Endothelial cell of umbilical vein (primary cell): ENCODE measurements around the gene PTCH1. TPM values are rescaled to one million over a fixed set of nuclear protein-coding genes. Genes with fewer than 3 reads are reported as not detected.

Source experiments
- BruUV-seq: library from RNA; stranded (reverse); fragments of 400-500 nt; replicated peaks from 2 replicates; lab custom pipeline; 2021; lab: Mats Ljungman, UMichigan
- CTCF ChIA-PET: fragments of 300-600, 350-600 bp; sonication (Branson Sonifier 250); formaldehyde crosslinking; loops from one replicate; lab custom pipeline; 2021; ENCODE audit warnings: antibody characterized with exemption, inconsistent platforms; lab: Charles Lee
- POLR2A ChIA-PET: fragments of 300-600, 350-600 bp; sonication (Branson Sonifier 250); formaldehyde crosslinking; loops from one replicate; lab custom pipeline; 2021; ENCODE audit warnings: antibody characterized with exemption, inconsistent platforms; lab: Charles Lee
- DNase-seq: peaks from one replicate; pipeline ENCODE4 v3.0.0-alpha.2; 2011; ENCODE audit warnings: low read depth, low spot score
- FAIRE-seq: peaks from 2 replicates; lab custom pipeline; 2011; peaks lifted over from hg19 to GRCh38; lab: Jason Lieb, UNC
- H2AFZ ChIP-seq: 2 replicates; pipeline ENCODE4 v1.6.0; 2012; ENCODE audit warnings: low read depth, low read length, control low read depth, inconsistent platforms
- H3K27ac ChIP-seq: 2 replicates; pipeline ENCODE4 v1.5.1; 2011; ENCODE audit warnings: low read depth, mild to moderate bottlenecking, control low read depth, low read length, moderate library complexity; ENCODE audit not compliant: insufficient read depth
- H3K27me3 ChIP-seq, 2 experiments: 2 replicates each; pipeline versions ENCODE4 v1.6.0 to v1.6.1; 2011; ENCODE audit warnings: low read length in 2 of 2, mixed read lengths in 1 of 2; ENCODE audit not compliant: control insufficient read depth in 2 of 2, insufficient read depth in 2 of 2
- H3K36me3 ChIP-seq, 2 experiments: 2 replicates in 1 of 2; 3 replicates in 1 of 2; pipeline ENCODE4 v1.5.1; 2011; ENCODE audit warnings: low read length in 2 of 2, mild to moderate bottlenecking in 1 of 2, moderate library complexity in 1 of 2; ENCODE audit not compliant: control insufficient read depth in 2 of 2, insufficient read depth in 2 of 2; ENCODE audit errors: extremely low read depth in 1 of 2
- H3K4me1 ChIP-seq: 3 replicates; pipeline ENCODE4 v1.5.1; 2011; ENCODE audit warnings: mild to moderate bottlenecking, low read length; ENCODE audit not compliant: control insufficient read depth, insufficient read depth; ENCODE audit errors: extremely low read depth
- H3K4me2 ChIP-seq: 2 replicates; pipeline ENCODE4 v1.6.1; 2011; ENCODE audit warnings: low read length, control low read depth, mixed read lengths; ENCODE audit not compliant: insufficient read depth
- H3K4me3 ChIP-seq, 3 experiments: fragments of 200-600 bp in 1 of 3; sonication (generic), shearing (Covaris generic) in 1 of 3; replicated peaks in 1 of 3; 2 replicates each; pipeline ENCODE4 v1.5.1; 2011 to 2016; ENCODE audit warnings: control low read depth in 3 of 3, low read length in 3 of 3, mild to moderate bottlenecking in 2 of 3, inconsistent platforms in 1 of 3, low read depth in 1 of 3, moderate library complexity in 1 of 3; ENCODE audit not compliant: insufficient read depth in 1 of 3
- H3K79me2 ChIP-seq: 2 replicates; pipeline ENCODE4 v1.6.0; 2012; ENCODE audit warnings: low read length, inconsistent platforms; ENCODE audit not compliant: control insufficient read depth, insufficient read depth
- H3K9ac ChIP-seq: replicated peaks from 2 replicates; pipeline ENCODE3; 2011; ENCODE audit warnings: low read length, control low read depth; ENCODE audit not compliant: insufficient read depth; ENCODE audit errors: extremely low read depth
- H3K9me1 ChIP-seq: replicated peaks from 3 replicates; pipeline ENCODE4 v1.6.0; 2011; ENCODE audit warnings: mild to moderate bottlenecking, low read length; ENCODE audit not compliant: control insufficient read depth, insufficient read depth; ENCODE audit errors: extremely low read depth
- H3K9me3 ChIP-seq: replicated peaks from 2 replicates; pipeline ENCODE4 v1.5.1; 2012; ENCODE audit warnings: low read length, inconsistent platforms; ENCODE audit not compliant: control insufficient read depth, insufficient read depth
- H4K20me1 ChIP-seq: replicated peaks from 2 replicates; pipeline ENCODE3; 2011; ENCODE audit warnings: mild to moderate bottlenecking, low read length; ENCODE audit not compliant: control insufficient read depth, insufficient read depth; ENCODE audit errors: extremely low read depth
- EZH2 ChIP-seq: IDR thresholded peaks from 2 replicates; pipeline ENCODE4 v1.6.1; 2012; ENCODE audit warnings: borderline replicate concordance, low read depth, mild to moderate bottlenecking, moderate library complexity, low read length, inconsistent platforms; ENCODE audit not compliant: severe bottlenecking
- FOS ChIP-seq: IDR thresholded peaks from 2 replicates; pipeline ENCODE4 v1.6.1; 2011; ENCODE audit warnings: mild to moderate bottlenecking, low read length, moderate library complexity, borderline replicate concordance; ENCODE audit not compliant: insufficient read depth
- GATA2 ChIP-seq: IDR thresholded peaks from 2 replicates; pipeline ENCODE4 v1.7.0; 2011; ENCODE audit warnings: low read depth, mild to moderate bottlenecking, moderate library complexity, mixed read lengths, low read length; ENCODE audit not compliant: insufficient read length, insufficient read depth
- JUN ChIP-seq: IDR thresholded peaks from 2 replicates; pipeline ENCODE4 v1.6.1; 2011; ENCODE audit warnings: borderline replicate concordance, low read depth; ENCODE audit not compliant: insufficient read length, insufficient read depth
- MYC ChIP-seq: IDR thresholded peaks from one replicate; pipeline ENCODE4 v1.6.1; 2011; ENCODE audit warnings: mild to moderate bottlenecking, low read depth, low read length
- POLR2A ChIP-seq: IDR thresholded peaks from 2 replicates; pipeline ENCODE4 v1.6.1; 2012; ENCODE audit warnings: low read depth, mild to moderate bottlenecking, control low read depth, low read length
- POLR2AphosphoS5 ChIP-seq: IDR thresholded peaks from 2 replicates; pipeline ENCODE4 v1.6.1; 2012; ENCODE audit warnings: low read depth, mild to moderate bottlenecking, control low read depth, low read length, moderate library complexity; ENCODE audit not compliant: insufficient read depth
- dilution Hi-C: fragments of 300-500 bp; cut with MboI; formaldehyde crosslinking; loops from one replicate; pipeline ENCODE4 v1.15.0; 2019; ENCODE audit warnings: low sequenced_read_pairs; ENCODE audit not compliant: extremely low pct_ligation_motif_present
- intact Hi-C: fragments of 100-400 bp; cut with micrococcal nuclease; formaldehyde crosslinking; loops from one replicate; pipeline ENCODE4 v1.10.0; 2022
- polyA plus RNA-seq, 4 experiments: library from polyadenylated mRNA; depleted of rRNA in 3 of 4; stranded (reverse) in 3 of 4; unstranded in 1 of 4; fragments of >200 nt; gene quantifications; 2 replicates each; pipeline versions ENCODE4 v1.2.1 to v1.2.3, GENCODE V29; 2011 to 2012; ENCODE audit warnings: missing spikeins in 1 of 4
- total RNA-seq: library from RNA; stranded (reverse); gene quantifications from 2 replicates; pipeline ENCODE4 v1.2.3, GENCODE V29; 2021
- TF ChIP-seq, protein P1 (sequence below): IDR thresholded peaks from 2 replicates; pipeline ENCODE4 v1.6.1; 2011; ENCODE audit not compliant: insufficient read depth, insufficient read length
- TF ChIP-seq, protein P2 (sequence below), 2 donors: IDR thresholded peaks; 1 replicate in 1 of 2; 2 replicates in 1 of 2; pipeline ENCODE4 v1.5.1; 2011; ENCODE audit warnings: low read length in 2 of 2, mild to moderate bottlenecking in 2 of 2, moderate library complexity in 2 of 2, control low read depth in 1 of 2, inconsistent platforms in 1 of 2, low read depth in 1 of 2; ENCODE audit not compliant: insufficient read depth in 1 of 2; ENCODE audit errors: extremely low read depth in 1 of 2

PTCH1 gene
- total and polyA plus RNA-seq, 2 donors (not counting 3 experiments of a cell fraction or from before 2014, with no cell fraction given) = 3.9 to 12.1 TPM

DNA sequence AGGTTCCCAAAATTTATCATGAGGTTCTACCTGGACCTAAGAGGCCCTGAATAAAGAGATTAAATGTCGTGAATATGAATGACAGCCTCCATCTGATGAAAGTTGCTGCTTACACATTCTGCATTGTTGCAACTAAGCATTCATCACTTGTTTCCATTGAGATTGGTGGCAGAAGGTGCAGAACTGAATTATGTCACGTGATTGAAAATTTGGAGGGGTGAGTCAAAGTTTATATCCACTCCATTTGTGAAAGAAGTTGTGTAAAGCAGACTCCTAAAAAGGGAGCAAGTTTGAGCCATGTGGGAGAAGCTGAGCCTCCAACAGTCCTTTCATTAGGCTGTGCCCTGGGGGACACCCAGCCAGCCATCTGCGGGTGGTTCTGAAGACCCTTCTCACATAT lies 4.9 kb upstream of the PTCH1 start:
- ChIA-PET CTCF (no interaction called here), POLR2A (no interaction called here)
- Histone ChIP-seq H3K4me1 (peaks cover 5% of the 10 kb centered on the region), H3K27ac (no peak overlapping the region), H3K79me2 (no peaks in the 10 kb centered on the region), H3K9ac (no peak overlapping the region), H2AFZ (no peak overlapping the region), H3K27me3 (peaks cover 4 to 9% of the 10 kb centered on the region in 2 experiments), H3K36me3 (no peaks in the 10 kb centered on the region), H4K20me1 (no peaks in the 10 kb centered on the region), H3K9me3 (no peaks in the 10 kb centered on the region), H3K4me3 (no peak overlapping the region), H3K9me1 (no peaks in the 10 kb centered on the region), H3K4me2 (no peak overlapping the region)
- intact Hi-C loops (no loop called here), dilution Hi-C loops (no loop called here)
- no peak for TF ChIP-seq POLR2AphosphoS5
- TF ChIP-seq EZH2 = no peak
- TF ChIP-seq, protein P1, sequence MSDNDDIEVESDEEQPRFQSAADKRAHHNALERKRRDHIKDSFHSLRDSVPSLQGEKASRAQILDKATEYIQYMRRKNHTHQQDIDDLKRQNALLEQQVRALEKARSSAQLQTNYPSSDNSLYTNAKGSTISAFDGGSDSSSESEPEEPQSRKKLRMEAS = no peak
- no peak for TF ChIP-seq JUN
- TF ChIP-seq POLR2A = no peak
- TF ChIP-seq FOS = no peak
- TF ChIP-seq GATA2 = no peak
- TF ChIP-seq MYC = no peak
- TF ChIP-seq, protein P2, sequence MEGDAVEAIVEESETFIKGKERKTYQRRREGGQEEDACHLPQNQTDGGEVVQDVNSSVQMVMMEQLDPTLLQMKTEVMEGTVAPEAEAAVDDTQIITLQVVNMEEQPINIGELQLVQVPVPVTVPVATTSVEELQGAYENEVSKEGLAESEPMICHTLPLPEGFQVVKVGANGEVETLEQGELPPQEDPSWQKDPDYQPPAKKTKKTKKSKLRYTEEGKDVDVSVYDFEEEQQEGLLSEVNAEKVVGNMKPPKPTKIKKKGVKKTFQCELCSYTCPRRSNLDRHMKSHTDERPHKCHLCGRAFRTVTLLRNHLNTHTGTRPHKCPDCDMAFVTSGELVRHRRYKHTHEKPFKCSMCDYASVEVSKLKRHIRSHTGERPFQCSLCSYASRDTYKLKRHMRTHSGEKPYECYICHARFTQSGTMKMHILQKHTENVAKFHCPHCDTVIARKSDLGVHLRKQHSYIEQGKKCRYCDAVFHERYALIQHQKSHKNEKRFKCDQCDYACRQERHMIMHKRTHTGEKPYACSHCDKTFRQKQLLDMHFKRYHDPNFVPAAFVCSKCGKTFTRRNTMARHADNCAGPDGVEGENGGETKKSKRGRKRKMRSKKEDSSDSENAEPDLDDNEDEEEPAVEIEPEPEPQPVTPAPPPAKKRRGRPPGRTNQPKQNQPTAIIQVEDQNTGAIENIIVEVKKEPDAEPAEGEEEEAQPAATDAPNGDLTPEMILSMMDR (IDR thresholded peaks at IDR 0.05; ENCODE audit: extremely low read depth in 1 of 2, insufficient read depth in 1 of 2, low read depth in 1 of 2, low read length in 2 of 2) = no peak
- no peak for FAIRE-seq
- DNase-seq = no peak
- no TSS peak for BruUV-seq
